ENCODE results near the gene SEPTIN11. TPM values are rescaled to one million over a fixed set of nuclear protein-coding genes. Genes with fewer than 3 reads are reported as not detected.

SEPTIN11 gene
- total RNA-seq, 1 donor = 473 TPM

DNA sequence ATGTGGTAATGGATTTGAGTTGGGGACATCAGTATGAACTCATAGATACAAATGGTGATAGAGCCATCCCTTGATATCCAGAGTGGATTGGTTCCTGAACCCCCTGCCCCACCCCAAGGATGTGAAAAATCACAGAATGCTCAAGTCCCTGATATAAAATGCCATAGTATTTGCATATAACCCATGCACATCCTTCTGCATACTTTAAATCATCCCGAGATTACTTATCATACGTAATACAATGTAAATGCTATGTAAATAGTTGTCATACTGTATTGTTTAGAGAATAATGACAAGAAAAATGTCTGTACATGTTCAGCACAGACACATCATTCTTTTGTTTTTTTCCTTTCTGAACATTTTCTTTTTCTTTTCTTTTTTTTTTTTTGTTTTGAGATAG, 18.9 kb upstream of the SEPTIN11 start:
- no peak overlapping the region for H3K4me2 ChIP-seq (ENCODE audit: insufficient read depth, low read length)
- H3K4me3 ChIP-seq (ENCODE audit: insufficient read depth, low read length) = no peak overlapping the region
- no peak overlapping the region for H2AFZ ChIP-seq (ENCODE audit: low read length)
- H3K4me1 ChIP-seq (ENCODE audit: insufficient read depth, low read length) = no peaks in the 10 kb centered on the region
- H3K36me3 ChIP-seq (ENCODE audit: insufficient read depth, low read length) = no peaks in the 10 kb centered on the region
- no peak overlapping the region for H3K27ac ChIP-seq (ENCODE audit: low read depth, low read length)
- no peaks in the 10 kb centered on the region for H3K79me2 ChIP-seq (ENCODE audit: insufficient read depth, low read length)
- TF ChIP-seq, protein P1, sequence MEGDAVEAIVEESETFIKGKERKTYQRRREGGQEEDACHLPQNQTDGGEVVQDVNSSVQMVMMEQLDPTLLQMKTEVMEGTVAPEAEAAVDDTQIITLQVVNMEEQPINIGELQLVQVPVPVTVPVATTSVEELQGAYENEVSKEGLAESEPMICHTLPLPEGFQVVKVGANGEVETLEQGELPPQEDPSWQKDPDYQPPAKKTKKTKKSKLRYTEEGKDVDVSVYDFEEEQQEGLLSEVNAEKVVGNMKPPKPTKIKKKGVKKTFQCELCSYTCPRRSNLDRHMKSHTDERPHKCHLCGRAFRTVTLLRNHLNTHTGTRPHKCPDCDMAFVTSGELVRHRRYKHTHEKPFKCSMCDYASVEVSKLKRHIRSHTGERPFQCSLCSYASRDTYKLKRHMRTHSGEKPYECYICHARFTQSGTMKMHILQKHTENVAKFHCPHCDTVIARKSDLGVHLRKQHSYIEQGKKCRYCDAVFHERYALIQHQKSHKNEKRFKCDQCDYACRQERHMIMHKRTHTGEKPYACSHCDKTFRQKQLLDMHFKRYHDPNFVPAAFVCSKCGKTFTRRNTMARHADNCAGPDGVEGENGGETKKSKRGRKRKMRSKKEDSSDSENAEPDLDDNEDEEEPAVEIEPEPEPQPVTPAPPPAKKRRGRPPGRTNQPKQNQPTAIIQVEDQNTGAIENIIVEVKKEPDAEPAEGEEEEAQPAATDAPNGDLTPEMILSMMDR (IDR thresholded peaks at IDR 0.05; ENCODE audit: extremely low read depth, low read depth, low read length) = no peak
- H3K27me3 ChIP-seq (ENCODE audit: insufficient read depth, low read length) = no peaks in the 10 kb centered on the region
- H4K20me1 ChIP-seq (ENCODE audit: insufficient read depth, low read length) = no peaks in the 10 kb centered on the region
- no peak for DNase-seq (ENCODE audit: insufficient read length, low spot score, missing footprints)
- H3K9me3 ChIP-seq (ENCODE audit: low read depth, low read length) = no peaks in the 10 kb centered on the region

DNA sequence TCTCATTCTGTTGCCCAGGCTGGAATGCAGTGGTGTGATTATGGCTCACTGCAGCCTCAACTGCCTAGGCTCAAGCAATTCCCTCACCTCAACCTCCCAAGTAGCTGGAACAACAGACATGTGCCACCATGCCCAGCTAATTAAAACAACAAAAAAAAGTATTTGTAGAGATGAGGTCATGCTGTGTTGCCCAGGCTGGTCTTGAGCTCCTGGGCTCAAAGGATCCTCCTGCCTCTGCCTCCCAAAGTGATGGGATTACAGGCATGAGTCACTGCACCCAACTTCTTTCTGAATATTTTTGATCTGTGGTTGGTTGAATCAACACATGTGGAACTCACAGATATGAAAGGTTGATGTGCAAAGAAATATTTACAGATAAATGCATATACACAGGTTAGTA, 18.5 kb upstream of the SEPTIN11 start:
- Histone ChIP-seq H3K79me2 (ENCODE audit: insufficient read depth, low read length) (no peaks in the 10 kb centered on the region), H2AFZ (ENCODE audit: low read length) (no peak overlapping the region), H3K27me3 (ENCODE audit: insufficient read depth, low read length) (no peaks in the 10 kb centered on the region), H3K27ac (ENCODE audit: low read depth, low read length) (no peak overlapping the region), H3K4me1 (ENCODE audit: insufficient read depth, low read length) (no peaks in the 10 kb centered on the region), H4K20me1 (ENCODE audit: insufficient read depth, low read length) (no peaks in the 10 kb centered on the region), H3K4me2 (ENCODE audit: insufficient read depth, low read length) (no peak overlapping the region), H3K9me3 (ENCODE audit: low read depth, low read length) (no peaks in the 10 kb centered on the region), H3K4me3 (ENCODE audit: insufficient read depth, low read length) (no peak overlapping the region), H3K36me3 (ENCODE audit: insufficient read depth, low read length) (no peaks in the 10 kb centered on the region)
- TF ChIP-seq, protein P1 (IDR thresholded peaks at IDR 0.05; ENCODE audit: extremely low read depth, low read depth, low read length) = no peak
- no peak for DNase-seq (ENCODE audit: insufficient read length, low spot score, missing footprints)

DNA sequence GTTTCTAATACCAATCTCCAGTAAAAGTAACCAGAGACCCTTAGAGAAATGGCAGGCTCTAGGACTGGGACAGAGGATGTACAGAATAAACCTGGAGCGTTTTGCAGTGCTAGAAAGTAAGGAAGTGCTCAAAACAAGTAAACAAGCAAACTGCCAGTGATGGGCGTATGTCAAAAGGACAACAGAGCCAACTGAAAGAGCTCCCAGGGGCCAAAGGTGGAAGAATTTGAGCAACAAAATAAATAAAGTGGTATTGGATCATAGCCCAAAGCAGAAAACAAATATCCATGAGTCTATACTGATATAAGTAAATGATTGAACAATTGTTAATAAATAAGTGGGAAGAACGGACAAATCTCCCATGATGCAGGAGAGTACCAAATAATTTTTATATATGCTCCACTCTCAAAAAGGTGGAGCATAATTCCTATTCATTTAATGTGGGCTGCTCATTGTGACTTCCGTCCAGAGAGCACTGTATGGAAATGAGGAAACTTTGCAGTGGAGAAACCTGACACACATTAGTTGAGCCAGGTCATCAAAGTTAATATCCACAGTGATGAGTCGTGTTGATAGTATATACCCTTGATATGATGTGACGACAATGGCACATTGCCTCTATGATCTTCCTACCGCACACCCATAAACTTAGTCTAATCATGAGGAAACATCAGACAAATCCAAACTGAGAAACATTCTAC, 17.8 kb upstream of the SEPTIN11 start:
- Histone ChIP-seq H3K27ac (ENCODE audit: low read depth, low read length) (no peak overlapping the region), H3K36me3 (ENCODE audit: insufficient read depth, low read length) (no peaks in the 10 kb centered on the region)
- DNase-seq (ENCODE audit: insufficient read length, low spot score, missing footprints) = no peak

DNA sequence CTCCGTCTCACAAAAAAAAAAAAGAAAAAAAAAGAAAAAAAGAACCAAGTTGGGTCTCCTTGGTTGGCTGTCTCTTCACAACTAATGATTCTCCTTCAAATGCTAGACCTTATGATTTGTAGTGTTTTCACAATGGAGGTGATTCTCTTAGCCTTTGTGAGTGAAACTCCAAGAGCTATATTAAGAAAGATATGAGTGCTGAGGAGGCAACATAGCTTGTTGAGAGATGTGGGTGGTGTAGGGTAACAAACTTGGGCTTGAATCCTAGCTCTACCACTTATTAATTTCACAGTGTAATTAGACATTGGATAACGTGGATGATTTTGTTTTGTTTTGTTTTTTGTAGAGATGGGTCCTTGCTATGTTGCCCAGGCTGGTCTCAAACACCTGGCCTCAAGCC, 10.4 kb upstream of the SEPTIN11 start:
- no peak for DNase-seq (ENCODE audit: insufficient read length, low spot score, missing footprints)
- no peak overlapping the region for H3K27ac ChIP-seq (ENCODE audit: low read depth, low read length)
- H3K9me3 ChIP-seq (ENCODE audit: low read depth, low read length) = no peaks in the 10 kb centered on the region
- H3K4me2 ChIP-seq (ENCODE audit: insufficient read depth, low read length) = no peak overlapping the region
- no peaks in the 10 kb centered on the region for H3K36me3 ChIP-seq (ENCODE audit: insufficient read depth, low read length)
- peaks cover 12% of the 10 kb centered on the region for H3K4me1 ChIP-seq (ENCODE audit: insufficient read depth, low read length)
- no peak overlapping the region for H2AFZ ChIP-seq (ENCODE audit: low read length)
- H3K4me3 ChIP-seq (ENCODE audit: insufficient read depth, low read length) = no peak overlapping the region
- H3K79me2 ChIP-seq (ENCODE audit: insufficient read depth, low read length) = no peaks in the 10 kb centered on the region
- TF ChIP-seq, protein P1 (IDR thresholded peaks at IDR 0.05; ENCODE audit: extremely low read depth, low read depth, low read length) = no peak
- peaks cover 8% of the 10 kb centered on the region for H4K20me1 ChIP-seq (ENCODE audit: insufficient read depth, low read length)
- H3K27me3 ChIP-seq (ENCODE audit: insufficient read depth, low read length) = no peaks in the 10 kb centered on the region

More for the DNA sequence above, 17.8 kb upstream of the SEPTIN11 start:
- Histone ChIP-seq H3K4me1 (ENCODE audit: insufficient read depth, low read length) (no peaks in the 10 kb centered on the region), H3K9me3 (ENCODE audit: low read depth, low read length) (no peaks in the 10 kb centered on the region), H2AFZ (ENCODE audit: low read length) (no peak overlapping the region), H3K4me2 (ENCODE audit: insufficient read depth, low read length) (no peak overlapping the region), H3K4me3 (ENCODE audit: insufficient read depth, low read length) (no peak overlapping the region), H4K20me1 (ENCODE audit: insufficient read depth, low read length) (no peaks in the 10 kb centered on the region), H3K27me3 (ENCODE audit: insufficient read depth, low read length) (no peaks in the 10 kb centered on the region), H3K79me2 (ENCODE audit: insufficient read depth, low read length) (no peaks in the 10 kb centered on the region)
- TF ChIP-seq, protein P1 (IDR thresholded peaks at IDR 0.05; ENCODE audit: extremely low read depth, low read depth, low read length) = no peak

All from osteoblast (primary cell).